ENCODE results near the gene UBE2E2.
"Not testable (repeated sequence)": the region's sequence is repeated elsewhere in the genome, so short reads cannot be mapped to it uniquely, and the experiment has no call there.

UBE2E2 gene

GRCh38 chr3:23329471-23330105 is 126.5 kb downstream of the UBE2E2 start:
- no peak for DNase-seq (ENCODE audit: low read depth in 2 of 2)

DNA sequence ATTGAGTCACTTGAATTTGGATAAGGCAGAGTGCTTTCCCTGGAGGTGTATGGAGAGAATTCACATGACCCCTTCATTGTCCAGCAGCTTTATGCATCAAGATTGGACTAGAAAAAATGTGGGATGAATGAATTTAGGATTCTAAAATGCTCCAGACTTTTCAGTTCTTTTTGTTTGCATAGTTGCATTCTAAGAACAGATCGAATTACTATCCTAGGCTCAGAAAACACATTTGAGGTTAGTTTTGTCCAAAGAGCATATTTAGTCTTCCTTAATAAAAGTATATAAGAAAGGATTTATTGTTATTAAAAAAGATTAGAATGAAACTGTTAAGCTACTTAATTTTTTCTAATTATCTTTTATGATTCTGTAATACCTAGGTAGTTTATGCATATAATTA is 127.4 kb downstream of the UBE2E2 start:
- DNase-seq (ENCODE audit: low read depth in 2 of 2), result no peak

- no peak for DNase-seq (ENCODE audit: low read depth in 2 of 2)
Observed at GRCh38 chr3:23331141-23331935, 128.2 kb downstream of the UBE2E2 start.

DNA sequence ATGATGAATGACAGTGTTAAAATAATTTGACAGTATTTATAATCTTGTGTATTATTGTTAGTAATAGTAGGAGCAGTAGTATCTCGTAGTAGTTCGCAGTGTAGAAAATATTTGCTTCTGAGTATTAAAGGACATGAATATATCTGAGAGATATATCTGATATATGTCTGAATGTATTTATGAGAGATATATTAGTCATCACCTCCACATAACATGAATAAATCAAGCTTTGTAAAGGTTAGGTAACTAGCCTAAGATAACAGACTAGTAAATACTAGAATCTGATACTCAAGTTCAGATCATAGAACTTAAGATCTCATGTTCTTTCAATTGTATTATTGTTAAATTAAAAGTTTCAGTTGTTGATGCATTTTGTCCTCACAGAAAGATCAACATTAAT is 130.5 kb downstream of the UBE2E2 start:
- DNase-seq (ENCODE audit: low read depth in 2 of 2), result no peak

GRCh38 chr3:23336853-23337252 is 133.7 kb downstream of the UBE2E2 start:
- DNase-seq (ENCODE audit: low read depth in 2 of 2), result not testable (repeated sequence)

GRCh38 chr3:23341147-23341838 is 138.2 kb downstream of the UBE2E2 start:
- DNase-seq (ENCODE audit: low read depth in 2 of 2), result no peak

DNA sequence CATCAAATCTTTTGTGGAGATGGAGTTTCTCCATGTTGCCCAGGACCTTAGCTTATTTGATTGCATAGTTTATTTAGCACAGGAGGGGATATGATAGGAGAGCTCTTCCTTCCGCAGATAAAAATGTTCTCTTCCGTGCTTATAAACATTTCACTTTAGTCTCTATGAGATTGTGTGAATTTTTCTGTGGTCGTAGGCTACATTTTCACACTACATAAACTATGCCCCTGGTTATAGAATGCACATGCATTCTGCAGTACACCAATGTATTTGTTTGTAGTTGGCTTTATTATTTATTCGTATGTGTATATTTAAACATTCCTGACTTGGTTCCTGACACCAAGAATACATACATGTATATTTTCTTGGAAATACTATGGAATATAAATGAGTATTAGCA is 139.2 kb downstream of the UBE2E2 start:
- DNase-seq (ENCODE audit: low read depth in 2 of 2), result no peak

- DNase-seq (ENCODE audit: low read depth in 2 of 2), result no peak
Observed at GRCh38 chr3:23343509-23343908, 140.4 kb downstream of the UBE2E2 start.

- no peak for DNase-seq (ENCODE audit: low read depth in 2 of 2)
Observed at GRCh38 chr3:23344886-23345285, 141.8 kb downstream of the UBE2E2 start.

- DNase-seq (ENCODE audit: low read depth in 2 of 2), result not testable (repeated sequence)
Observed at GRCh38 chr3:23349444-23349843, 146.3 kb downstream of the UBE2E2 start.

- no peak for DNase-seq (ENCODE audit: low read depth in 2 of 2)
Observed at GRCh38 chr3:23356169-23356568, 153.0 kb downstream of the UBE2E2 start.

DNA sequence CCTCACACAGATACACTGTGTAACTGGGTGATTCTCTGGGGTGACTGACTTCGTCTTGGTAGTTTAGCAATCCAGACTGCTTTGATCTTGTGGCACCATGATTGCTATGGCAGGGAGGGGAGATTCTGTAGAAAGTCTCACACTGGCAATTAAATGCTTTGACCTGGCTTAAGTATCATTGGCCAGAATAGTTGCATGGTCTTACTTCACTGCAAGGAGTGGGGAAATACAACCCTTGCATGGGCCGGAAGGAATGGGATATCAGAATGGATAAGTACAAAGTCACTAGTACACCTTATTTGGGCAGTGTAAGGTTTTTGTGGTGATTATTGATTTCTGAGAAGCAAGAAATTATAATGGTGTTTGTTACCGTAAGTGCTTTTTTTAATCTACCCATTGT is 153.8 kb downstream of the UBE2E2 start:
- no peak for DNase-seq (ENCODE audit: low read depth in 2 of 2)

- DNase-seq (ENCODE audit: low read depth in 2 of 2), result no peak
Observed at GRCh38 chr3:23359116-23359515, 156.0 kb downstream of the UBE2E2 start.

- no peak for DNase-seq (ENCODE audit: low read depth in 2 of 2)
Observed at GRCh38 chr3:23365066-23365465, 161.9 kb downstream of the UBE2E2 start.

DNA sequence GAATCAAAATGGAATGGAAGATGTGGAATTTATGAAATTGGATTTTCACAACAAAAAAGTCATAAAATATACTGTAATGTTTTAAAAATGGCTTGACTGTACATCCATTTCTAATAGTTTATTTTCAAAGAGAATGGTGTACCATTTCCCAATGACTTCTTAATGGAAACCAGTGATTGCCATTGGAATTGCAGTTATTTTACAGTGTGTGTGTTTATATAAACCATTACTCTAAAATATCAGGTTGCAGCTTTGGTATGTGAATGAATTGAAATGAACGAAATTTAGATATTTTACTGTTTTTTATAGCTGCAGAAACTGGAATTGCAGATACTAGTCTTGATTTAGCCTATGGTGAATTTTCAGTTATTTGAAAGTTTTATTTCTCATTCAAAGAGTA is 165.6 kb downstream of the UBE2E2 start:
- no peak for DNase-seq (ENCODE audit: low read depth in 2 of 2)

DNA sequence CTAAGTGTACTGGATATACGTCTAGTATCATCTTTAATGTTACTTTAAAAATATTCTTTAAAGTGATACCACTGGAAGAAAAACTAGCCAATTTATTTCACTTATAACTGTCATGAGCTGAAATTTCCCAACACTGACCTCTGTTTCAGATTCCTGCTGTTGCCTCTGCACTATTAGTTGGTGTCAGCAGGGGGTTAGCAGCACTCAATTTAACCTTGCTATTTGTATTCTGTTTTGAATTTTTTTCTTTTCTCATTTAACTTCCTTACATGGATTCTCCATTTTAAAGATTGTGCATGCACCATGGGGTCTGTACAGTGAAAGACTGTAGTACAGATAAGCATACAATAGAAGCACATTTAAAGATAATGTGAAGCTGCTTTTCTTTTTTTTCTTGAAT is 169.2 kb downstream of the UBE2E2 start:
- DNase-seq (ENCODE audit: low read depth in 2 of 2), result no peak

DNA sequence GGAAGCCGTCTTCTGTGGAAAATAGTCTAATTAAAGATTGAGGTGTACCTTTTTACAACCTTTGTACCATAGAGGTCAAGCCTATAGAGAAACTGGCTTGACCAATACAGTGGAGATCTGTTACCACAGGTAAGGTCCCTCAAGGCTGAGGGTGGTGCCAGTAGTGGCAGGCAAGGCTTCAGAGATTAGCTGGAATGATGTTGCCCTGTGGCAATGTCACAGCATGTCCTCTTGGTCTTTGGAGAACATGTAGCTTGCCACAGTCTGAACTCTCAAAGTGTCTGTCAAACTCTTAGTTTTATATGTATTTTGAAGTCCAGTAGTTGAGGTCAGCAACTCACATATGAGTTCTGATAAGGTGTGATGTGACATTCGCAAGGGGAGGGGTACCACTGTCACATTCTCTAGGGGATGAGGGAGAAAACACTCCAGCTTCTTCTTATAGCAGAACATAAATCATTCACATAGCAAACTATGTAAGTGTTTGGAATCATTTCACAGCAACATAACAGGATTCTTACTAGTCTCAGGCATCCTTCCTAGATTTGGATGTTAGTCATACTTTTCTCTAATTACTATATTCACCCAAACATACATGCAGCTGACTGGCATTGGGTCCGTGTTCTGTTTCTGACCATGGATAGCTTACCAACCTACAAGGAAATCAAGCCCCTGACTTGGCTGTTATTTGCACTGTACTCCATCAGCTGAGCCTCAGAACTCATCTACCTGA is 173.6 kb downstream of the UBE2E2 start:
- DNase-seq (ENCODE audit: low read depth in 2 of 2), result no peak

DNA sequence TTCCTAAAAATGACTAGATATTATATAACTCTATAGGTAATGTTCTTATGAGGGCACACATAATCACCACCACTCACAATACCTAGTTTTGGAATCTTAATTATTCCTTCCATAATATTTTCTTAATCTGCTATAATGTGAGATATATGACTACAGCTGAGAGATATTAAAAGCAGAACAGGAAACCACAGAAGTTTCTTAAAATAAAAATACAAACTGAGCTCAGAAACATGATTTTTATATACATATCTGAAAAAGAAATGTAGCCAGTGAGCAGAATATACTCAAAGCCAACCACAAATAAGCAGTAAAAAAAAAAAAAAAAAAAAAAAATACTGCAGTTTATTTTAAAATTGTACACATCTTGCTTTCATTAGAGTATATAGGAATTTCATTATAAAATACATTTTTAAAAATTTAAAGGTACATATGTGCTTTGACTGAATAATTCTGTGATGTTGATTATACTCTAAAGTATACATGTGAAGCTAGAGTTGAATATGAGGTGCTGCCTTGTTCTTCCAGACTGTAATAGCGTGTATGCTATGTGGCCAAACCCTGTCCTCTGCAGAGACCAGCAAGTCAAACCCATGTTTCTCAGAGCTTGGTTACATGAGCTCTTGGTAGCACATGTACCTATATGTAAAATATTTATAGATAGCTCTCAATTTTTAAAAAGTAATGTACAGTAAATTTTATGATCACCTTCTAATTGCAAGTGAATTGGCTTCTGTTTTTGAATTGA is 175.0 kb downstream of the UBE2E2 start:
- no peak for DNase-seq (ENCODE audit: low read depth in 2 of 2)

GRCh38 chr3:23383875-23384274 is 180.7 kb downstream of the UBE2E2 start:
- DNase-seq (ENCODE audit: low read depth in 2 of 2), result no peak

DNA sequence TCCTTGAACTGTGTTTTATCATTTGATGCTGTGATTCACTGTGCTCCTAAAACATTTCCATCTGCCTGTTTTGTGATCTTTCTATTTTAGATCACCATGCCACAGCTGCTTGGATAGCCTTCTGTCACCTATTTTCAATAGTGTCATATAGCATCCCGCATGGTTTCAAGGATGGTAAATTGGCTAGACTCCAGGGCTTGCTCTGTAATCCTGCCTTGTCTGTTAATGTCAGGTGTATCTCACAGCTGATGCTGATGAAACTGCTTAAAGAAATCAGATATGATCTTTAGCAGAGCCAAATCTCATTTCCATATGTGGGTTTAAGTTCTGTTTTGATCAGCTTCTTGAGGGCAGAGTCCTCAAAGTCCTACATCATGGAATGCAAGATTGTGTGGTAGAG is 182.2 kb downstream of the UBE2E2 start:
- DNase-seq (ENCODE audit: low read depth in 2 of 2), result no peak

- no peak for DNase-seq (ENCODE audit: low read depth in 2 of 2)
Observed at GRCh38 chr3:23387286-23387918, 184.3 kb downstream of the UBE2E2 start.

Data from stimulated activated CD8-positive, alpha-beta memory T cell treated with anti-CD3 and anti-CD28 coated beads, Interleukin-2, amount 100 ng/mL, for 48 hours (primary cell).